Transverse colon (tissue), 3 donors: ENCODE results near the gene TENM4.

Experiments
- CTCF ChIP-seq, 5 experiments: fragments of 200-600 bp in 3 of 5; fragments of 450-650 bp in 2 of 5; sonication (generic) in 3 of 5; IDR thresholded peaks; 1 replicate in 2 of 5; 2 replicates in 3 of 5; pipeline ENCODE4 v1.5.1; 2016 to 2017; ENCODE audit warnings: antibody characterized with exemption in 5 of 5, inconsistent platforms in 3 of 5, mild to moderate bottlenecking in 2 of 5, moderate library complexity in 1 of 5
- POLR2A ChIP-seq: fragments of 450-650 bp; IDR thresholded peaks from one replicate; pipeline ENCODE4 v1.6.1; 2016; ENCODE audit warnings: antibody characterized with exemption, mild to moderate bottlenecking, moderate library complexity

- TF ChIP-seq POLR2A (no peak), CTCF (IDR thresholded peaks at IDR 0.05) (no peak)
These were observed 40.0 kb upstream of the TENM4 start for GRCh38 chr11:79480864-79481263.
